EH (cell line): ENCODE data around the gene MYH10.

Source experiments
- DNase-seq: peaks from one replicate; pipeline ENCODE4 v3.0.0-alpha.2; 2015; ENCODE audit warnings: low read depth

Gene MYH10

GRCh38 chr17:8609910-8610309, 20.6 kb downstream of the MYH10 start:
- DNase-seq, result no peak

GRCh38 chr17:8608001-8608400, 22.5 kb downstream of the MYH10 start:
- peak; percentile 78 for DNase-seq

- DNase-seq, result no peak
These were observed 24.1 kb downstream of the MYH10 start for GRCh38 chr17:8606401-8606800.

- DNase-seq, result no peak
These were observed 27.8 kb downstream of the MYH10 start for GRCh38 chr17:8602679-8603078.

- no peak for DNase-seq
These were observed 31.0 kb downstream of the MYH10 start for GRCh38 chr17:8599351-8600011.

- no peak for DNase-seq
These were observed 31.6 kb downstream of the MYH10 start for GRCh38 chr17:8598913-8599312.

- no peak for DNase-seq
These were observed 36.7 kb downstream of the MYH10 start for GRCh38 chr17:8593830-8594229.

- DNase-seq, result no peak
These were observed 37.2 kb downstream of the MYH10 start for GRCh38 chr17:8593276-8593675.

GRCh38 chr17:8588877-8589554, 41.5 kb downstream of the MYH10 start:
- no peak for DNase-seq

GRCh38 chr17:8586766-8587165, 43.8 kb downstream of the MYH10 start:
- no peak for DNase-seq

GRCh38 chr17:8585911-8586310, 44.6 kb downstream of the MYH10 start:
- DNase-seq, result no peak

GRCh38 chr17:8583954-8584353, 46.6 kb downstream of the MYH10 start:
- no peak for DNase-seq

- DNase-seq, result no peak
These were observed 49.4 kb downstream of the MYH10 start for GRCh38 chr17:8580952-8581658.

GRCh38 chr17:8577868-8578267, 52.7 kb downstream of the MYH10 start:
- DNase-seq, result no peak

GRCh38 chr17:8576559-8577294, 53.8 kb downstream of the MYH10 start:
- no peak for DNase-seq

GRCh38 chr17:8574687-8575086, 55.8 kb downstream of the MYH10 start:
- peak; percentile 11 for DNase-seq

- DNase-seq, result peak; percentile 30
These were observed 57.8 kb downstream of the MYH10 start for GRCh38 chr17:8572764-8573163.

GRCh38 chr17:8563981-8564602, 66.4 kb downstream of the MYH10 start:
- peak; percentile 73 for DNase-seq

GRCh38 chr17:8563024-8563776, 67.3 kb downstream of the MYH10 start:
- DNase-seq, result no peak

GRCh38 chr17:8558144-8558543, 72.4 kb downstream of the MYH10 start:
- no peak for DNase-seq

GRCh38 chr17:8557176-8557806, 73.2 kb downstream of the MYH10 start:
- DNase-seq, result peak; percentile 36
